HFFc6 (cell line): Measurements from ENCODE around the gene PGPEP1. TPM values are rescaled to one million over a fixed set of nuclear protein-coding genes. Genes with fewer than 3 reads are reported as not detected.

ENCODE experiments used
- DNase-seq: peaks from one replicate; pipeline ENCODE4 v3.0.0-alpha.2; 2018
- H3K27ac Mint-ChIP-seq: 2 replicates; pipeline ENCODE4 v1.8.0; 2020; ENCODE audit warnings: mild to moderate bottlenecking, mixed read lengths
- H3K27me3 Mint-ChIP-seq: 2 replicates; pipeline ENCODE4 v1.8.0; 2021; ENCODE audit warnings: mild to moderate bottlenecking, moderate library complexity, mixed read lengths; ENCODE audit not compliant: insufficient read depth
- H3K36me3 Mint-ChIP-seq: 2 replicates; pipeline ENCODE4 v1.8.0; 2021; ENCODE audit warnings: low read depth, mixed read lengths
- H3K4me1 Mint-ChIP-seq: 2 replicates; pipeline ENCODE4 v1.8.0; 2020; ENCODE audit warnings: low read depth, mixed read lengths
- H3K4me3 Mint-ChIP-seq: 2 replicates; pipeline ENCODE4 v1.8.0; 2020; ENCODE audit warnings: mild to moderate bottlenecking, moderate library complexity, mixed read lengths
- H3K9me3 Mint-ChIP-seq: 2 replicates; pipeline ENCODE4 v1.8.0; 2020; ENCODE audit warnings: mild to moderate bottlenecking, mixed read lengths
- total RNA-seq, 6 experiments: library from RNA; stranded (reverse); fragmentation: NEBNext Ultra II Directional; extraction: Animal tissue kit (Norgen Biotek cat#: 25700); gene quantifications; 2 replicates in 1 of 6; 3 replicates in 5 of 6; pipeline ENCODE4 v1.2.3, GENCODE V29; 2021
- TF ChIP-seq, protein P1 (sequence below): fragments of 200-600 bp; sonication (generic); IDR thresholded peaks from 2 replicates; pipeline ENCODE4 v1.5.0; 2021; ENCODE audit warnings: antibody characterized with exemption, mild to moderate bottlenecking

Gene PGPEP1
- total RNA-seq, 6 experiments from 2014 or later: 30.5 to 54.1 (median 32.4) TPM

DNA sequence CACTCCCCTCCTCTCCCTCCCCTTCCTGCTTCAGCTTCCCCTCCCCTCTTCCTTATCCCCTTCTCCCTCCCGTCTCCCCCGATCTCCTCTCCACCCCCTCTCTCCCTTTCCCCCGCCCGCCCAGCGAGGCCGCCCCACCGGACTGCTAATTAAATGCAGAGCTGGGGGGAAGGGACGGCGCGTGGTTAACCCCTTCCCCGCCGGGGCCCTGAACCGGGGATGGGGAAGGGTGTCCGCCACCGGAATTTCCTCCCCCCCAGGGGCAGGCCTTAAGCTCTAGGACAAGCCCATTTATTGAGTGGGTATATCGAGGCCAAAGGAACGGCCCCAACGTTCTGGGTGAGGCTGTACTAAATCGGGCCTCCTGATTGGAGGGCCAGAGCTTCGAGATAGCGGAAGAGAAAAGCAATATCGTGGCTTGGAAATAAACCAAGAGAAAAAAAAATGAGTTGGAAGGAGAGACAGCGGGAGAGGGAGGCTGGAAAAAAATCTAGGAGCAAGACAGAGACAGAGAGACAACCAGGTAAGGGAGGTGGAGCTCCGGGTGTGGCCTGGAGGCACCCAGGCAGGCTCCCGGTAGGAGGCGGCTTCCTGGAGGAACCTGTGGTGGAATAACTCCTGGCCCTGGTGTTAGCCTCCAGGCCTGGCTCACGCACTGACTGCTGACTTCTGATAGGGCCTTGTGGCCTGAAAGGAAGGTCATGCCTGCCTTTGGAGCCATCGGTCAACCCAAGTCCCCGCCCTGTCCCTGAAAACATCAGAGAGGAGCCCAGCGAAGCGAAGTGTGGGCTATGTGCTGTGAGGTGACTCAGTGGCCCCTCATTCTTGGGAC, 47.4 kb upstream of the PGPEP1 start:
- DNase-seq: peak; percentile 59
- Mint-ChIP-seq H3K27ac (peak overlapping the region; percentile 97), H3K36me3 (no peaks in the 10 kb centered on the region), H3K9me3 (no peaks in the 10 kb centered on the region), H3K4me3 (peak overlapping the region; percentile 90), H3K4me1 (peaks cover 48% of the 10 kb centered on the region), H3K27me3 (peaks cover 2% of the 10 kb centered on the region)
- TF ChIP-seq, protein P1, sequence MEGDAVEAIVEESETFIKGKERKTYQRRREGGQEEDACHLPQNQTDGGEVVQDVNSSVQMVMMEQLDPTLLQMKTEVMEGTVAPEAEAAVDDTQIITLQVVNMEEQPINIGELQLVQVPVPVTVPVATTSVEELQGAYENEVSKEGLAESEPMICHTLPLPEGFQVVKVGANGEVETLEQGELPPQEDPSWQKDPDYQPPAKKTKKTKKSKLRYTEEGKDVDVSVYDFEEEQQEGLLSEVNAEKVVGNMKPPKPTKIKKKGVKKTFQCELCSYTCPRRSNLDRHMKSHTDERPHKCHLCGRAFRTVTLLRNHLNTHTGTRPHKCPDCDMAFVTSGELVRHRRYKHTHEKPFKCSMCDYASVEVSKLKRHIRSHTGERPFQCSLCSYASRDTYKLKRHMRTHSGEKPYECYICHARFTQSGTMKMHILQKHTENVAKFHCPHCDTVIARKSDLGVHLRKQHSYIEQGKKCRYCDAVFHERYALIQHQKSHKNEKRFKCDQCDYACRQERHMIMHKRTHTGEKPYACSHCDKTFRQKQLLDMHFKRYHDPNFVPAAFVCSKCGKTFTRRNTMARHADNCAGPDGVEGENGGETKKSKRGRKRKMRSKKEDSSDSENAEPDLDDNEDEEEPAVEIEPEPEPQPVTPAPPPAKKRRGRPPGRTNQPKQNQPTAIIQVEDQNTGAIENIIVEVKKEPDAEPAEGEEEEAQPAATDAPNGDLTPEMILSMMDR: no peak

DNA sequence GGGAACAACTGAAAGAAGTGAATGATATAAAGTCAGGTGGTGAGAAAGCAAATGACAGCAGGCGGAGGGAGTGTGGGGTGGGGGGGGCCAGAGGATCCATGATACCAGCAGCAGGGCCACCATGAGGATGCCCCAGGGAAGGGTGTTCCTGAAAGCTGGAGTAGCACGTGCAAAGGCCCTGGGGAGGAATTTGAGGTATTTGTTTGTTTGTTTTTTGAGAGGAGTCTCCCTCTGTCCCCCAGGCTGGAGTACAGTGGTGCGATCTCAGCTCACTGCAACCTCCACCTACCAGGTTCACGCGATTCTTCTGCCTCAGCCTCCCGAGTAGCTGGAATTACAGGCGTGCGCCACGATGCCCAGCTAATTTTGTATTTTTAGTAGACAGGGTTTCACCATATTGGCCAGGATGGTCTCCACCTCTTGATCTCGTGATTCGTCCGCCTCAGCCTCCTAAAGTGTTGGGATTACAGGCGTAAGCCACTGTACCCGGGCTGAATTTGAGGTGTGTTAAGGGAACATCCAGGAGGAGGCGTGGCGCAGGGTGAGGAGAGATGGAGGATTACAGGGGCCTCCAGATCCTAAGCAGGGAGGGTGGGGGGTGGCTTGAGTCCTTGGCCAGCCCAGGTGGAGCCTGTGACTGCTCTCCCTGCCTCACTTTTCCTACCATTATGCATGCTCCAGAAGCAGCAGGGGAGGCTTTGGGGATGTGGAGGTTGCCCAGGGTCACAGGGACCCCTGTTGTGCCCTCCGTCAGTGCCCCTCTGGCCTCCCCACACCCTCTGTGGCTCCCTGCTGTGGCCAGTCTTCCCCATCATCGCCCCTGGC, 46.5 kb upstream of the PGPEP1 start:
- no peak for DNase-seq
- H3K9me3 Mint-ChIP-seq: no peaks in the 10 kb centered on the region
- peak overlapping the region; percentile 90; the same call in 1 of the 2 replicates for H3K4me3 Mint-ChIP-seq
- H3K36me3 Mint-ChIP-seq: no peaks in the 10 kb centered on the region
- peaks cover 2% of the 10 kb centered on the region for H3K27me3 Mint-ChIP-seq
- H3K4me1 Mint-ChIP-seq: peaks cover 57% of the 10 kb centered on the region
- TF ChIP-seq, protein P1: no peak
- peak overlapping the region; percentile 97 for H3K27ac Mint-ChIP-seq

DNA sequence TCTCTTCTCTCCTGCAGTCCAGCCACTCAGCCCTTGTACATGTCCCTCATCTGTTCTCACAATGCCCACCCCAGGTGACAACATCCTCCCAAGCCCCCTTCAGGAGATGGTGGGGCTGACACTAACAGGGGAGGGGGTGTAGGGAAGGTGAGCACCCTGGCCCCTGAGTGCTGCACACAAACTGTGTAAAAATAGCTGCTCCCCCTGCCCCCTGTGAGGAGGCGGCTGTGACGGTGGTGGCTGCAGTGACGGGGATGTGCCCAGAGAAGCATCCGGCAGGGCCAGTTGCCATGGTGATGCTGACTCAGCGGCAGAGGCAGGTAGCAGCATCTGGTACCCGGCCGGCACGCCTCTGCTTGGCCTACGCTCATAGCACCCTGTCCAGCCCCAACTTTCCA, 45.9 kb upstream of the PGPEP1 start:
- Mint-ChIP-seq H3K27ac (peak overlapping the region; percentile 97; the same call in 1 of the 2 replicates), H3K4me1 (peaks cover 63% of the 10 kb centered on the region), H3K36me3 (no peaks in the 10 kb centered on the region), H3K27me3 (peaks cover 2% of the 10 kb centered on the region), H3K9me3 (no peaks in the 10 kb centered on the region), H3K4me3 (no peak overlapping the region)
- DNase-seq: peak; percentile 20
- TF ChIP-seq, protein P1: no peak

DNA sequence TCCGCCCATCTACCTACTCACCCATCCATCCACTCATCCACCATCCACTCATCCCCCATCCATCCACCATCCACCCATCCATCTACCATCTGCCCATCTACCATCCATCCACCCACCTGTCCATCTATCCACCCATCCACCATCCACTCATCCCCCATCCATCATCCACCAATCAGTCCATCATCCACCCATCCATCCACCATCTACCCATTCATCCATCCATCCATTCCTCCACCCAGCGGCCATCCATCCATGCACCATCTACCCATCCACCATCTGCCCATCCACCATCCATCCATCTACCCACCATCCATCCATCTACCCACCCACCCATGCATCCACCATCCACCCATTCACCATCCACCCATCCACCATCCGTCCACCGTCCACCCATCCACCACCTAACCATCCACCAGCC, 45.4 kb upstream of the PGPEP1 start:
- TF ChIP-seq, protein P1: no peak
- Mint-ChIP-seq H3K36me3 (no peaks in the 10 kb centered on the region), H3K9me3 (no peaks in the 10 kb centered on the region), H3K4me1 (peaks cover 58% of the 10 kb centered on the region), H3K27me3 (peaks cover 2% of the 10 kb centered on the region), H3K4me3 (no peak overlapping the region), H3K27ac (no peak overlapping the region)
- DNase-seq: no peak

DNA sequence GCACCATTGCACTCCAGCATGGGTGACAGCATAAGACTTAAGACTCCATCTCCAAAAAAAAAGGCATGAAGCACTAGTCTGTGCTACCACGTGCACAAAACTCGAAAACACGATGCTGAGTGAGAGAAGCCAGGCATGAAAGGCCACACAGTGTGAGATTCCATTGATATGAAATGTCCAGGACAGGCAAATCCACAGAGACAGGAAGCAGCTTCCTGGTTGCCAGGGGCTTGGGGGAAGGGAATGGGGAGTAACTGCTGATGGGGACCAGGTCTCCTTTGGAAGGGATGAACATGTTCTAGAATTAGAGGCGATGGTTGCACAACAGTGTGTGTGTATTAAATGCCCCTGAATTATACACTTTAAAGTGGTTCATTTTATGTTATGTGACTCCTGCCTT, 43.1 kb upstream of the PGPEP1 start:
- Mint-ChIP-seq H3K9me3 (no peaks in the 10 kb centered on the region), H3K4me3 (no peak overlapping the region), H3K4me1 (peaks cover 54% of the 10 kb centered on the region), H3K27me3 (no peaks in the 10 kb centered on the region; the same call in 1 of the 2 replicates), H3K36me3 (no peaks in the 10 kb centered on the region), H3K27ac (peak overlapping the region; percentile 85)
- TF ChIP-seq, protein P1: no peak
- DNase-seq: peak; percentile 26
